CD4-positive, alpha-beta T cell treated with Interleukin-1 beta for 1 hour (primary cell): ENCODE data around the gene PRKCB.
A peak's percentile ranks its signal among the peaks of the same experiment; 100 is the strongest.

ENCODE experiments used
- DNase-seq, 2 donors: peaks; one replicate each; pipeline ENCODE4 v3.0.0-alpha.2; 2020 to 2022

The PRKCB gene

DNA sequence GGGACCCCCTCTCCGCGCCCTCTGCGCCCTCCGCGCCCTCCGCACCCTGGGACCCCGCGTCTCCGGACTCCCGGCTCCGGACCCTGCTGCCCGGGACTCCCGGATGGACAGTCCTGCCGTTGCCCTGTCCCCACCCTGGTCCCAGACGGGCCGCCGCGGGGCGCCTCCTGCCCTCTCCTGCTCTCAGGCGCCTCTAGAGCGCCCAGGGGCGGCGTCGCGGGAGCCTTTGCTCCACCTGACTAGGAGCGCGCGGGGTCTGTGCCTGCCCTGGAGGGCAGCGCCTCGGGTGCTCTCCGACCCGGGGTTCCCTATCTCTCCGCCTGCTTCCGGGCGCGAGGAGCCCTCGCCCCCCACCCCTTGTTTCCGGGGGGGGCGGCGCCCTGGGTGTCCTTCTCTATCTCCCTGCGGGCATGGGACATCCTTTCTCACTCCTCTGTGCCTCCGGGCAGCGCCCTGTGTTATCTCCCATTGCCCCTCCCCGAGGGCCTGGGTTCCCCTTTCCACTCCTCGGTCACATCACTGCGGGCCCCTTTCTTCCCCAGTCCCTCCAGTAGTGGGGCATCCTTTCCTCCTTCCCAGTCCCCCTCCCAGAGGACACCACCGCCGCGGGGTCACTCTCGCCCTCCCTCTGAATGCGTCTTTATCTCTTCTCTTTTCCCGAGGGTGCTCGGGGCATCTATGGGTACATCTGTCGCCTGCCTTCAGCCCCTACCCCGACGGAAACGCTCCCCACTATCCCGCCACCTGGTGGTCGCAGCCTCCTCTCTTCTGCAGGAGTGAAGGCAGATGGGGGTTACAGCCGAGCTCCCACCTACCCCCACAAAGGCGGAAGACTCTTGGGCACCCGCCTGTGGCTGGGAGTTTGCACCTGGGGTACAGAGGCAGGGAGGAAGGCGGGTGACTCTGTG is 875 bp downstream of the PRKCB start:
- peak; percentile 63 to 64 for DNase-seq

DNA sequence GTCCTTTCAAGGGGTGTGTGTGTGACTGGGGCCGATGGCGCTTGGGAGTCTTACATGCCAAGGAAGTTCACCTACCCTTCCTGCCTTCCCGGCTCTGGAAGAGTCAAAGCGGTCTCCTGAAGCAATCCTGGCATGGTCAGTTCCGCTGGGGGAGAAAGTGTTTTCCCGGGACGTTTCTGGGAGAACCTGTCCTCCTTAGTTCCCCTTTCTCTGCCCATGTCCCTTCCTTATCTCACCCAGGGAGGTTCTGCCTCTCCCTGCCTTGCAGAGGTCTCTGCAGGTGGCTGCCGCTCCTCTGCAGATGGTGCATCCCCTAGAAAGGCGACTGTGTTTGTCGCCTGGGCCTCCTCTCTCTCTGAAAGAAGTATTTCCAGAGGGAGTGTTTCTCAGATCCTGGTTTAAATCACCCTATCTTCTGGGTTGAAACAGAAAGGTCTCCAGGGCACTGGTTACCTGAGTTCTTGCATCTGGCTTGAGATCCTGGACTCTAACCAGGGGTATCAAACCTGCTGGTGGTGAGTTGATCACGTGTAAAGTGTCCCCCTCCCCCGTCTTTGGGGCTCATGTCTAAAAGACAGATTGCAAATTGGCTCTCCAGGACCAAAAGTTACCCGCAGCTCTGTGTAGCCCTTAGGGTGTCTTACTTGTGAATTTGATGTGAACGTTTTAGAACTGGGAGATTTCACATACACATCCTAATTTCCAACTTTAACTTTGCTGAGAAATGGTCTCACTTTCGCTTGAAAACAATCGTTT is 1.9 kb downstream of the PRKCB start:
- DNase-seq, result no peak

DNA sequence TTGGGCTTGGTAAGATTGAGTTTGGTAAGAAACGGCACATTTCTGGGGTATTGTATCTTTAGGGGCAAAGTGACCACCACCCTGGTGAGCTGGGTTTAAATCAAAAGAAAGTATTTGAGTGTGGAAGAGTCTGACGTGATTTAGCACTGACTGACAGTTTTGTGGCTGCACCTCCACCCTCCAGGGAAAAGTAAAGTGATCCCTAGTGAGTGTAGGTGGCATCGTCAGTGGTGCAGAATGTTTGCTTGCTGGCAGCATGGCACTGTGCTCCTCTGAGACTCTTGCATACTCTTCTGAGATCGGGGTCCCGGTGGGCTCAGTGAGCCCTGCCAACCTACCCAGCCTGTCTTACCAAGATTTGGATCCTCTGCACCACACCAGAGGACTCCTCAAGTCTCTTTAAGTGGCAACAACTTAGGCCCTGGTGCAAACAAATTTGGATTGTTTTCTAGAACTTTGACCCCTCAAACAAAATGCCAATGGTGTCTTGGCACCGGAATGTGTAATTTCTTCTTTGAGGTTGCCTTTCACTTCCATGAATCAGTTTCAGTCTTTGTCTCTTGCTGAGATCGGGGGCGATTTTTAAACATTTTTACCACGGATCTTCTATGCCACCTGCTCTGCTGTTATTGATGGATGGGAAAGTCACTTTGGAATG is 2.8 kb downstream of the PRKCB start:
- DNase-seq, result no peak

DNA sequence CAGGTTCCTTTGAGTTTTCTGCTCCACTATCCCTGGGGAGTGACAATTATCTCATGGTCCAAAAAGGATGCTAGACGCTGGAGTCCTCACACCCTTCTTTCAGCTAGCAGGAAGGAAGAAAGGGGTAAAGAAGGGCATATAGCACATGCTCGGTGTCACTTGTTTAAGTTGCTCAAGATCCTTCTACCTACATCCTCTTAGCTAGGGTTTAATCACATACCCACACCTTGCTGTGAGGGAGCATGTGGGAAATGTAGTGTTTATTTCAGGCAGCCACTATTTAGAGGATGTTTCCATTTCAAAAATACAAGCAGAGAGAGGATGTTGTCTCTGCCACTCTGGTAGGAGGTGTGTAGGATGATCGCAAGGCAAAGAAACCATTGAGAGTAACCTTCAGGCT is 4.5 kb downstream of the PRKCB start:
- no peak for DNase-seq

DNA sequence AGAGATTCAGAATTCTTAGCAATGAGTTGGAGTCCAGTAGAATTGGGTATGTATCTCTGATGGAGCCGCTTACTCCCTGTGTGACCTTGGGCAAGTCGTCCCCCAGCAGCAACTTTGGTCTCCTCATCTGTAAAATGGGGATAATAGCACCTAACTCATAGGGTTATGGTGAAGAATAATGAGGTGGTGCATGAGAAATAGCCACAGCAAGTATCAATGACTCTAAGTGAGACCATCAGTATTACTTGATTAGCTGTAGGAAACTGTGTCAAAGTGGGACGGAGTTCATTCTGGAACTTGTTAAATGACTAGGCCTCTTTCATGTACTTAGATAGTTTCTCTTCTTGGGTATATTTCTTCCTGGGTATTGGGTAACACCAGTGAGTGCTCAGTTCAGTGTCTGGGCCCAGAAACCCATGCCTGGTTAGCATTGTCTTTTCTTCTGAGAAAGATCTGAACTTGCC is 6.4 kb downstream of the PRKCB start:
- DNase-seq, result no peak

DNA sequence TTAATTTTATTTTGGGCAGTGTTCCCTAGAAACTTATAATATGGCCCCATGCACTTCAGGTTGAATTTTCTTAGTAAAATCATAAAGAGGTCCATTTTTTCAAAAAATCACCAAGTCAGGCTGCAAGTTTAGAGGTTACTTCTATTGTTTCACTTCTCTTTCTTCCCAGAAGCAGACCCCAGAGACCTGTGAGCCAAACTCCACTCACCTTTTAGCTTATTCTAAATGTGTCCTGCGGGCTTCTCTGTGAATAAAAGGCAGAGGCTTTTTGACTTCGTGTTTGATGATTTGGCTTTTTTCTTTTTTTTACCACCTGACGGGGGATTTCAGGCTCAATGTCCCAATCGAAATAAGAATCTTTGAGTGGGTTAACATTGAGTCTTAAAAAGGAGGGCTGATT is 7.4 kb downstream of the PRKCB start:
- no peak for DNase-seq

DNA sequence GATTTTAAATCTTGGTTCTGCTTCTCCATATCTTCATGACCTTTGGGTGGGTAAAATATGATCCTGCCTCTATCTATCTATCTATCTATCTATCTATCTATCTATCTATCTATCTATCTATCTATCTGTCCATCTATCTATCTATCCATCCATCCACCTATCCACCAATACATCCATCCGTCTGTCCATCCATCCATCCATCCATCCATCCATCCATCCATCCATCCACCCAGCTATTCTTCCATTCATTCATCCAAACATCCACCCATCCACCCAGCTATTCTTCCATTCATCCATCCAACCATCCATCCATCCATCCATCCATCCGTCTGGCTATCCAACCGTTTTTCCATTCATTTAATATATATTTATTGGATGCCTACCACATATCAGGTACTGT is 11.5 kb downstream of the PRKCB start:
- DNase-seq, result no peak

DNA sequence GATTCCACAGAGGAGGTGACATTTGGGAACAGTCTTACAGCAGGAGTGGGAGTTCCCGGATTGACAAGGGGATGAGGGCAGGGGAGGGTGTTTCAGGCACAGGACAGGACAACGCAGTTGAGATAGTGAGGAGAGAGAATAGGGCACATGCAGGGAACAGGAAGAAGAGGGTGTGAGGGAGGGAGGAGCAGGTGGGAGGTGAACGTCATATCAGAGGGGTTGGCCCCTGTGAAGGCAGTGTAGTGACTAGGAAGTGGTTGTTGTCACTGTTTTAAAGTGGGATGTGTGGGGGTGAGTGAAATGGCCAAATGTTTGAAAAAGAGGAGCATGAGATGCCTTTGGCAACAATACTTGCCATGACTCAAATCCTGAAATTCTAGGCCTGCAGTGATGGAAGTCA is 12.2 kb downstream of the PRKCB start:
- peak; percentile 61 for DNase-seq

DNA sequence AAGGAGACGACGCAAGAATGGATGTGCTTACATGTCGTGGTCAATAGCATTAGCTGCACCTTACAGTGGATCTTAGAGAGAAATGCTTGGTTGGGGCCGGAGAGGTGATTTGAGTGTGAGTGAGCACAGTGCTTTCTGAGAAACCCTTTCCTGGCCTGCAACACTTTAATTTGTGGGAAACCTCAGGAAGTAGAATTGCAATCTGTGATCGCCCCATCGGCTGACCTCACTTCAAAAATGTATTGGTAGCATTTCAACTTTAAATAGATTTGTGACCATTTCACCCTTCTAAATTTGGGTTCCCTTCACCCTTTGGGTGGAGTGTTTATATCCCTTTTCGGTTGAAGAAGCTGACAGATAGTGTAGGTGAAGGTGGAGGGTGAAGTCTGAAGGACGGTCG is 13.2 kb downstream of the PRKCB start:
- no peak for DNase-seq

DNA sequence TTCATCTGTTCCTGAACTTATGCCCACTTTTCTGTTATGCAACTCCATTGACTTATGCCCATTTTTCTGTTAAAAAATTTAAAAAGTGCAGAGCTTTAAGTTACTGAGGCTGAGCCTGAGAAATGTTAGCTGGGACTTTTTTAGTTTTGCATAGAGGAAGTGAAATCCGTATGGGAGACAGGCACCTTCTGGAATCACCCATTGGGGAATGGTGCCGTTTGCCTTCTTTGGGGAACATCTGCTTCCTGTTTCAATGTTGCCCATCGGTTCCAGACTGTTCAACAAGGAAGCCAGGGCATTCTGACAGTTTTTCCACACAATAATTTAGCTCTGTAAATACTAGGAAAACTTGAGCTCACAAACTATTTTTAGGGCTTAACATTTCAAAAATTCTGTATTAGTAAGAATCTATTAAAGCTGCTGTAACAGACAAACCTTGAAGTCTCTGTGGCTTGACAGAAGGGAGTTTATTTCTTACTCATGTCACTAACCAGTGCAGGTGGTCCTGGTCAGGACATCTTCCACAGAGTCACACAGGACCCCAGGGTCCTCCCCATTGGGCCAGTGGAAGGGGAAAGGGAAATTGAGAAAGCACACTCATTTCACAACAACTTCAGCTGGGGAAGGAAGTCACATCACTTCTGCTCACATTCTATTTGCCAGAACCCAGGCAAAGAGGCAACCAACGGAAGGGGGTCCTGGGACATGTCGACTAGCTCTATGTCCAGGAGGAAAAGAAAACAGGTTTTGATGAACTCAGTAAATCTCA is 17.2 kb downstream of the PRKCB start:
- no peak for DNase-seq

DNA sequence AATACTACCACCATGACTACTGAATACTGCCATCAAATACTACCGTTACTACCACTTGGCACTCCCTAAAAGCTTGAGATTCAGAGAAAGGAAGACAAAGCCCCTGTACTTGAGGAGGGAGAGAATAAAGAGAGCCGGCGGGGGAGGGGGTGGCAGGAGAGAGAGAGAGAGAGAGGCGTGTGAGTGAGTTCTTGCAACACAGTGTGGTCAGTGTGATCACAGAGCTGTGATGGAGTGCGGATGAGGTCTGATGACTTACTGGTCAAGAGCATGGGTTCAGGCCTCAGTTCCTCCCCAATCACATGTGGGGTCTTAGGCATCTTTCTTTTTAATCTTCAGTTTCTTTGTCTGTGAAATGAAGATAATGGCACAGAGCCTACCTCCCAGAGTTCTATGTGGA is 19.2 kb downstream of the PRKCB start:
- DNase-seq, result peak in 1 of 2 donors; percentile 28

DNA sequence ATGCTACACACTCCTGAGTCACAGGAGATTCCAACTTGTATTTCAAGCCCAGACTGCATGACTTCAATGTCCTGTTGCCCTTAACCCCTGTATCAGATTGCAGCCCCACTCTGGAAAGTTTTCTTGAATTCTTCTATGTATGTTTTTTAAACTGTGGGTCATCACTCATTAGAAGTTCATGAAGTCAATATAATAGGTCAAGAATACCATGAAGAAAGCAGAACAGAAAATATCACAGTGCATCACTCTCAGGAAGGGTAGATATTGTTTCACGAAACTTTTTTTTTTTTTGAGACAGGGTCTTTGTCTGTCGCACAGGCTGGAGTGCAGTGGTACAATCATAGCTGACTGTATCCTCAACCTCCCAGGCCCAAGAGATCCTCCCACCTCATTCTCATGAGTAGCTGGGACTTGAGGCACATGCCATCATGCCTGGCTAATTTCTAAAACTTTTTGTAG is 20.5 kb downstream of the PRKCB start:
- DNase-seq, result no peak

DNA sequence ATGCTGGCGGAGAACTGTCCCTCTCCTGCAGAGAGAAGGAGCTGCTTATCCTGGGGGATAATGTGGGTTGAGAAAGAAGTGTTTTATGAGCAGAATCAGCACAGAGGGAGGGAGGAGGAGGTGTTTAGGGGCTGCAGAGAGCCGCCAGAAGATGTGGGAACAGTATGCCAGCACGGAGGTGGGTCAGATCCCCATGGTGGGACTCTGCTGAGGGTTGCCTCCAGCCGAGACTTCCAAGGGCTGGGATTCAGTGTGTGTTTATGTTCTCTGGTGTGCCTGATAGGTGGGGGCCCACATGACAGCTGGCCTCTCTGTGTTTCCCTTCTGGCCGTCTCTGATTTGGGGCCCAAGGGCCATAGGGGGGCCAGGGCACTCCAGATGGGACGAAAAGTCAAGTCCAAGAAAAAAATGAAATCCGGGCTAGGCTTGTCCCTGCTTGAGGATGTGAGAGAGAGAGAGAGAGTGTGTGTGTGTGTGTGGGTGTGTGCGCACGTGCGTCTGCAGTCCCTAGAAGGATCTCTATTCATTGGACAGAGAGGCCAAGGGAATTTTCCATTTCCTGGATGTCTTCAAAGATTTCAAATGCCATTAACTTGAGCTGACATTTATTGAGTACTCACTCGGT is 21.6 kb downstream of the PRKCB start:
- no peak for DNase-seq

DNA sequence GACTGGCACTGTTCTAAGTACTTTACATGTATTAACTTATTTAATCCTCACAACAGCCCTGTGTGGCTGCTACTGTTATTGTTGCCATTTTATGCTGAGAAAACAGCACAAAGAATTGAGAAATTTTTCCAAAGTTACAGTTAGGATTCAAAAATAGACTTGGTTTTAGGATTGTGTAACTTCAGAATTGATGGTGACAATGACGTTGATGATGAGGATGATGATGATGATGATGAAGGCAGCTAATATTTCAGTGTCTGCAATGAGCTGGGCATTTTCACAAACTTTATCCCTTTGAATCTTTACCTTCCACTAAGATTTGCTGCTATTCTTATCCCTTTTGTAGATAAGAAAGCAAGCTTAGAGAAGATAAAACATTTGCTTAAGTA is 22.1 kb downstream of the PRKCB start:
- DNase-seq, result no peak

DNA sequence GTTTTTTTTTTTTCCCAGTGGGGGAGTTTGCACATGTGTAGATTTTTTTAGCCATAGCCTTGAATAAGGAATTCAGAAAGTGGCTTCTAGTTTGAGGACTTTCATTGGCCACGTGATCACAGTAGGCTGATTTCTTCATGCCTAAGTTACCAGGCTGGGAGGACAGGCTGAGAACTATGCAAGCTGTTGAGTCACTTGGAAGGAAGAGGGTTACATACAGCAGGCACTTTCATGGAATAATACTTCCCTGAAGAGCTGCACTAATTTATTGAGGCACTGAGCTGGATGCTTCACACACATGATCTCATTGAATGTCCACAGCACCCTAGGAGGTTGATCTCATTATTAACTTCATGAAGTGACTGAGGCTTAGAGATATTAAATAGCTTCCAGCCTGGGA is 22.8 kb downstream of the PRKCB start:
- DNase-seq, result peak in 1 of 2 donors; percentile 23

DNA sequence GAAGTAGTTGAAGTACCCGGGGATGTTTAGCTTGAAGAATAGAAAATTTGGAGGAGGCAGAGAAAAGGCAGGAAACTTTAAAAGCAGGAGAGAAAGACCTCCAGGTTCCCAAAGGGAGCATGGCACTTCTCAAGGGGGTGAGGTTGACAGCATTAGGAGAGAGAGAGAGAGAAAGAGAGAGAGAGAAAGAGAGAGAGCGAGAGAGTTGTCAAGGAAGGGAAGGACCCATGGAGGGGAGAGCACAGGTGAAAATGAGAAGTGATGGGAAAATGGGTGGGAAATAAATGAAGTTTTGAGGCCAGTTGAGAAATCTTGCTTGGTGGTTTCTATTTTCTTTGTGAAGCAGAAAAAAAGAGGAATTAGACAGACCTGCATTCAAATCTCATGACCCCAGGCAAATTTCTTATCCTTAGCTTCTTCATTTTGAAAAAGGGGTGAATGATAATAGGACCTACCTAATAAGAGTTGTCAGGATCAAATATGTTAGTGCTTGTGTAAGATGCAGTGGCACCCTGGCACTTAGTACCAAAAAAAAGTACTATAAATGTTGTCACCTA is 24.0 kb downstream of the PRKCB start:
- no peak for DNase-seq

DNA sequence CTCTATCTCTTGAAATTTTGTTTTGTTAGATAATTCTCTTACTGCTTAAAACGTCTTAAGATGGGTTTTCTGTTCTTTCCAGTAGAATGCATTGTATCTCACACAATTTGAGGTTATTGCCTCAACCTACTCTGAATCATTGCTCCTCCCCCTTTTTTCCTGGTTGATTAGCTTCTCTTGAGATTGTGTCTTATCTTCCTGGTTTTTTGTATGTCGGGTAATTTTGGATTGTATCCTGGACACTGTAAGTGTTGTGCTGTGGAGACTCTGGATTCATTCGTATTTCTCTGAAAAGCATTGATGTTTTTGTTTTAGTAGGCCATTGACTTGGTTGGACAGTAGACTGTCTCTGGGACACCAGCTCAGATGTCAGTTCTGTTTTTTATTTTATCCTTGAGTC is 26.1 kb downstream of the PRKCB start:
- no peak for DNase-seq

DNA sequence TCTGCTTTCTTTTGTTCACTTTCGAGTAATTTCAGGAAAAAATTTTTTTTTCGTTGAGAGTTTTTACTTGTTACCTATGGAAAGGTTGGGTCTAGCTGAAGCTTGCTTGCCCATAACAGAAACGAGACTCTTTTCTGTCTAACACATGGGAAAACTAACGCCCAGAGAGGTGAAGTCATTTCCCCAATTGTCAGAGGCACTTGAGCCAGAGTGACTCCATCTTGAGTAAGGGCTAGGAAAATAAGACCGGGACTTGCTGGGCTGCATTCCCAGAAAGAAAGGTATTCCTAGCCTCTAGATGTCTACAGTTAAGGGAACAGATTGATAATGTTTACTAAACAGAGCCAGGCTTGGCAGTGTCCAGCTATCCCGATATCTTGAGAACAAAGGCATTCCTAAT is 26.8 kb downstream of the PRKCB start:
- no peak for DNase-seq

DNA sequence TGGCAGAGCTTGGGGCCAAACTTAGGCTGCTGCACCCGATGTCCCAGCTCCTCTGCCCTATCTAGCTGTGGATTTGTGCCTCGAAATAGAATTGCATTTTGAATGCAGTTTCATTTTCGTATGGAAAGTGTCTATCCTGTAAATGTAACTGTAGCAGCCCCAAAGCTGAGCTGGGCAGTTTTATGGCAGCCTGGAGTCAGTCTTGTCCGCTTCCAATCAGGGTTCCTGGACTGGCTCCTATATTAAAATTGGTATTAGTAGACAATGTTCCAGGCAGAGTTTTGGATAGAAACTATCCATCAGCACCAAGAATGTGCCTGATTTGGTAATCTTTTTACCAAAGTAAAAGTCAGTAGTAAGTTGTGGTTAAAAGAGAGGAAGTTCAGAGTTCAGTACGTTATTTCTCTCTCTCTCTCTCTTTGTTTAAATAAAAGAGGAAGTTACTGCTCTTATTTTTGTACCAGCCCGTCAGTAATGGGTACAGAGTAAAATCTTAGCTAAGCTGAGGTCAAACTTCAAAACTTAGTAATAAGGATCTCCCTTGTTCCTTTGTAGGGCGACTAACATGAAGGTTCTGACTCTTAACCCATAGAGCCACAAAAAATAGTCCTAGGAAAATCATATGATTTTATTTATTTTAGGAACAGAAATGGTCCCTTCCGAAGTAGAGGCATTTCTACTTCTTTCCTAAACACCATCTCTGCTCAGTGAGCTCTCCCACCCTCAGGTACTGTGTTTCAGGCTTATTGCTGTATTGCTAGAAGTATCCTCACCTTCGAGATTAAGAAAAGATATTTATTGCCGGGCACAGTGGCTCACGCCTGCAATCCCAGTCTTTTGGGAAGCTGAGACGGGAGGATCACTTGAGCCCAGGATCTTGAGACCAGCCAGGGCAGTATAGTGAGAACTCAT is 28.0 kb downstream of the PRKCB start:
- peak in 1 of 2 donors; percentile 45 for DNase-seq

DNA sequence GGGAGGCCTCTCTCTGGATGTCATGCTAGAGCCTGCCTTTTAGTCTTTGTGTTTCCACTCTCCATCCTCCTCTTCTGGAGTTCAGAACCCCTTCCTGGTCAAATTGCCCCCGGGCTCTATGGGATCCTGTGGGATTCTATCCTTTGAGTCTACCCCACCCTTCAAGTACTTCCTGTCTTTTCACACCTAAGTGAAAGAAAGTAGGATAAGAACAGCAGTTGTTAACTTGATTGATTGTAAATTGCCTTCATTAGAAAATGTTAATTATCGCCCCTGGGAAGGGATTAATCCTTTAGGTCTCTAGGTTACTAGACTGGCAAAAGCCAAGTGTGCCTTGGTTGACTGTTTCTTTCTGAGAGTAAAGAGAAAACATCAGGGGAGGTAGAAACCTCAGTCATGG is 30.1 kb downstream of the PRKCB start:
- DNase-seq, result no peak

DNA sequence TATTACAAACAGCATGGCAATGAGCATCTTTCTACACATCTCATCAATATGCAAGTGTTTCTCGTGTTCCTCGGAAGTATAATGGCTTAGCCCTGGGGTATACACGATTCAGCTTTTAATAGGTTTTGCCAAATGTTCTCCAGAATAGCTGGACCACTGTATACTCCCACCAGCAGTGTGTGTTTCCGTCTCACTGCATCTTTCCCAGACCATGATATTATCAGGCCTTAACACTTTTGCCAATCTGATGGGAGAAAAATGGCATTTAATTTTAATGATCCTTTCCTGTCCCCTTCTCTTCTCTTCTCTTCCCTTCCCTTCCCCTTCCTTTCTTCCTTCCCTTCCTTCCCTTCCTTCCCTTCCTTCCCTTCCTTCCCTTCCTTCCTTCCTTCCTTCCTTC is 30.8 kb downstream of the PRKCB start:
- no peak for DNase-seq
